HepG2 (cell line): Measurements from ENCODE around the gene ERBB4. TPM values are rescaled to one million over a fixed set of nuclear protein-coding genes. Genes with fewer than 3 reads are reported as not detected.

Experiments
- ATAC-seq: fragments of 200-7000 bp; cut with Tn5 transposase; 3 replicates; pipeline ENCODE4 v1.9.1; 2020; ENCODE audit warnings: mild to moderate bottlenecking, moderate library complexity
- BruUV-seq: library from RNA; stranded (reverse); fragments of 400-500 nt; replicated peaks from 2 replicates; lab custom pipeline; 2021; lab: Mats Ljungman, UMichigan
- CTCF ChIA-PET: fragments of 300-600 bp; formaldehyde crosslinking; extraction: SDS; loops from one replicate; lab custom pipeline; 2021; ENCODE audit warnings: low total read pairs, inconsistent platforms, low intra/inter-chr PET ratio; lab: Yijun Ruan, JAX
- POLR2A ChIA-PET: fragments of 350-600 bp; sonication (Branson Sonifier 250); formaldehyde crosslinking; loops from one replicate; lab custom pipeline; 2020; ENCODE audit warnings: antibody characterized with exemption, inconsistent platforms; lab: Yijun Ruan, JAX
- DNase-seq: peaks from one replicate; pipeline ENCODE4 v3.0.0-alpha.2; 2015; ENCODE audit warnings: low spot score
- FAIRE-seq: peaks from 3 replicates; lab custom pipeline; 2011; peaks lifted over from hg19 to GRCh38; lab: Jason Lieb, UNC
- H2AFZ ChIP-seq: one replicate; pipeline ENCODE4 v1.6.1; 2011; ENCODE audit warnings: low read length, inconsistent platforms
- H3K27ac ChIP-seq: fragments of 300-600 bp; 3 replicates; pipeline ENCODE4 v1.8.0; 2011; ENCODE audit warnings: mixed run types, mild to moderate bottlenecking, mixed read lengths, low read length, inconsistent platforms; ENCODE audit not compliant: insufficient read depth; ENCODE audit errors: extremely low read length
- H3K27me3 ChIP-seq, 2 experiments: fragments of 200-600 bp in 1 of 2; 2 replicates in 1 of 2; 3 replicates in 1 of 2; pipeline versions ENCODE4 v1.6.0 to v1.8.0; 2011; ENCODE audit warnings: low read length in 2 of 2, mild to moderate bottlenecking in 2 of 2, moderate library complexity in 2 of 2, inconsistent platforms in 1 of 2; ENCODE audit not compliant: insufficient read depth in 2 of 2, control insufficient read depth in 1 of 2
- H3K36me3 ChIP-seq, 2 experiments: fragments of 200-600 bp in 1 of 2; replicated peaks in 1 of 2; 2 replicates in 1 of 2; 3 replicates in 1 of 2; pipeline versions ENCODE4 v1.5.1 to v1.8.0; 2011; ENCODE audit warnings: low read length in 2 of 2, inconsistent platforms in 1 of 2; ENCODE audit not compliant: insufficient read depth in 2 of 2, control insufficient read depth in 1 of 2
- H3K4me1 ChIP-seq: 2 replicates; pipeline ENCODE4 v1.5.1; 2012; ENCODE audit warnings: low read length, inconsistent platforms; ENCODE audit not compliant: insufficient read depth
- H3K4me2 ChIP-seq: 2 replicates; pipeline ENCODE4 v1.6.0; 2011; ENCODE audit warnings: low read depth, low read length, inconsistent platforms
- H3K4me3 ChIP-seq, 3 experiments: fragments of 200-600 bp in 1 of 3; sonication (generic), shearing (Covaris generic) in 1 of 3; replicated peaks in 1 of 3; 2 replicates each; pipeline ENCODE4 v1.5.1; 2011 to 2016; ENCODE audit warnings: low read length in 3 of 3, inconsistent platforms in 2 of 3, low read depth in 2 of 3, mild to moderate bottlenecking in 2 of 3, control low read depth in 1 of 3, mixed read lengths in 1 of 3; ENCODE audit not compliant: insufficient read depth in 1 of 3
- H3K79me2 ChIP-seq: one replicate; pipeline ENCODE4 v1.6.1; 2011; ENCODE audit warnings: low read length, inconsistent platforms; ENCODE audit not compliant: insufficient read depth
- H3K9ac ChIP-seq: 2 replicates; pipeline ENCODE4 v1.6.0; 2011; ENCODE audit warnings: mild to moderate bottlenecking, low read depth, low read length, inconsistent platforms; ENCODE audit not compliant: insufficient read depth
- H3K9me3 ChIP-seq: 2 replicates; pipeline ENCODE4 v1.5.1; 2012; ENCODE audit warnings: mild to moderate bottlenecking, low read length
- H4K20me1 ChIP-seq: 2 replicates; pipeline ENCODE4 v1.6.0; 2011; ENCODE audit warnings: inconsistent platforms, mild to moderate bottlenecking, low read length, moderate library complexity; ENCODE audit not compliant: insufficient read depth
- CBX1 ChIP-seq: IDR thresholded peaks from one replicate; pipeline ENCODE4 v1.6.1; 2016; ENCODE audit warnings: antibody characterized with exemption, low read depth
- FOXK1 ChIP-seq: sonication (generic); formaldehyde crosslinking; IDR thresholded peaks from 2 replicates; pipeline ENCODE4 v1.4.0; 2020; ENCODE audit warnings: low read depth, missing genetic modification reagents, borderline replicate concordance
- MATR3 ChIP-seq: sonication (generic); formaldehyde crosslinking; IDR thresholded peaks from 2 replicates; pipeline ENCODE4 v1.4.0; 2020; ENCODE audit warnings: missing genetic modification reagents
- SRF ChIP-seq: IDR thresholded peaks from 2 replicates; pipeline ENCODE4 v1.6.1; 2011; ENCODE audit warnings: mild to moderate bottlenecking, low read depth, low read length, moderate library complexity
- WGBS: methylation state at CpG from one replicate; pipeline ENCODE4 v1.1.6; 2017; ENCODE audit warnings: low lambda C conversion rate; 5-methylcytosine and 5-hydroxymethylcytosine counted together
- in situ Hi-C: cut with HindIII; loops from 2 replicates; pipeline ENCODE4 v1.10.0; 2017; ENCODE audit warnings: low pct_unique_long_range_greater_than_20kb; ENCODE audit not compliant: extremely low pct_ligation_motif_present
- intact Hi-C: fragments of 100-400 bp; cut with micrococcal nuclease; formaldehyde crosslinking; loops from one replicate; pipeline ENCODE4 v1.10.0; 2022; ENCODE audit not compliant: unreplicated experiment
- polyA plus RNA-seq, 8 experiments: library from polyadenylated mRNA; depleted of rRNA in 3 of 8; stranded (reverse) in 7 of 8; unstranded in 1 of 8; fragments of >200 nt; fragmentation: Illumina TruSeq in 4 of 8; extraction: Trizol in 4 of 8; gene quantifications; 2 replicates each; pipeline versions ENCODE4 v1.2.1 to v1.2.3, GENCODE V29; 2011 to 2016; ENCODE audit warnings: low read depth in 4 of 8, missing spikeins in 1 of 8, mixed read lengths in 1 of 8; ENCODE audit not compliant: insufficient read depth in 1 of 8
- total RNA-seq, 5 experiments: library from RNA; depleted of rRNA; stranded (reverse); fragments of >200 nt; fragmentation: Illumina TruSeq; extraction: Trizol; gene quantifications; 2 replicates each; pipeline ENCODE4 v1.2.3, GENCODE V29; 2016; ENCODE audit warnings: low read depth in 1 of 5
- TF ChIP-seq, protein P1 (sequence below): sonication (generic); formaldehyde crosslinking; IDR thresholded peaks from 2 replicates; pipeline ENCODE4 v1.4.0; 2020; ENCODE audit warnings: missing genetic modification reagents

ERBB4 gene
- total and polyA plus RNA-seq, 2 of the 13 experiments (the other 11 are each of a cell fraction or from before 2014, with no cell fraction given): not detected

DNA sequence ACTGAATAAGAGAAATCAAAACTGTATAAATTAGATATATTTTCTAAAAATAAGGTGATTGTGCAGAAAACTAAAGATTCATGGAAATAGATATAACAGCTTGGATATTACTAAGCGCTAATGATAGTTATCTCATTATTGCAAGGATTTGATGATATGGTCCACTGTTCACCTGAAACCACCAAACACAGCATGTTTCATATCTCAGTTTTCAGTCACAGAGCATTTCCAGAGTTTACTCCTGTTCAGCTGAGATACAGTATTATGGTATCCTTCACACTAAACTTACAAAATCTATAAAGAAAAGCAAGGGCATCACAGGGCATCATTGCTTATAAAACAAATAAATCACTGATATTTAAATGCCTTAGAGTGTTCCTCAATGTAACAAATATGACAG, 591.6 kb downstream of the ERBB4 start (continued):
- TF ChIP-seq, protein P1, sequence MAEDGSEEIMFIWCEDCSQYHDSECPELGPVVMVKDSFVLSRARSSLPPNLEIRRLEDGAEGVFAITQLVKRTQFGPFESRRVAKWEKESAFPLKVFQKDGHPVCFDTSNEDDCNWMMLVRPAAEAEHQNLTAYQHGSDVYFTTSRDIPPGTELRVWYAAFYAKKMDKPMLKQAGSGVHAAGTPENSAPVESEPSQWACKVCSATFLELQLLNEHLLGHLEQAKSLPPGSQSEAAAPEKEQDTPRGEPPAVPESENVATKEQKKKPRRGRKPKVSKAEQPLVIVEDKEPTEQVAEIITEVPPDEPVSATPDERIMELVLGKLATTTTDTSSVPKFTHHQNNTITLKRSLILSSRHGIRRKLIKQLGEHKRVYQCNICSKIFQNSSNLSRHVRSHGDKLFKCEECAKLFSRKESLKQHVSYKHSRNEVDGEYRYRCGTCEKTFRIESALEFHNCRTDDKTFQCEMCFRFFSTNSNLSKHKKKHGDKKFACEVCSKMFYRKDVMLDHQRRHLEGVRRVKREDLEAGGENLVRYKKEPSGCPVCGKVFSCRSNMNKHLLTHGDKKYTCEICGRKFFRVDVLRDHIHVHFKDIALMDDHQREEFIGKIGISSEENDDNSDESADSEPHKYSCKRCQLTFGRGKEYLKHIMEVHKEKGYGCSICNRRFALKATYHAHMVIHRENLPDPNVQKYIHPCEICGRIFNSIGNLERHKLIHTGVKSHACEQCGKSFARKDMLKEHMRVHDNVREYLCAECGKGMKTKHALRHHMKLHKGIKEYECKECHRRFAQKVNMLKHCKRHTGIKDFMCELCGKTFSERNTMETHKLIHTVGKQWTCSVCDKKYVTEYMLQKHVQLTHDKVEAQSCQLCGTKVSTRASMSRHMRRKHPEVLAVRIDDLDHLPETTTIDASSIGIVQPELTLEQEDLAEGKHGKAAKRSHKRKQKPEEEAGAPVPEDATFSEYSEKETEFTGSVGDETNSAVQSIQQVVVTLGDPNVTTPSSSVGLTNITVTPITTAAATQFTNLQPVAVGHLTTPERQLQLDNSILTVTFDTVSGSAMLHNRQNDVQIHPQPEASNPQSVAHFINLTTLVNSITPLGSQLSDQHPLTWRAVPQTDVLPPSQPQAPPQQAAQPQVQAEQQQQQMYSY (CRISPR knock-in tag): no peak
- no peak for TF ChIP-seq CBX1

DNA sequence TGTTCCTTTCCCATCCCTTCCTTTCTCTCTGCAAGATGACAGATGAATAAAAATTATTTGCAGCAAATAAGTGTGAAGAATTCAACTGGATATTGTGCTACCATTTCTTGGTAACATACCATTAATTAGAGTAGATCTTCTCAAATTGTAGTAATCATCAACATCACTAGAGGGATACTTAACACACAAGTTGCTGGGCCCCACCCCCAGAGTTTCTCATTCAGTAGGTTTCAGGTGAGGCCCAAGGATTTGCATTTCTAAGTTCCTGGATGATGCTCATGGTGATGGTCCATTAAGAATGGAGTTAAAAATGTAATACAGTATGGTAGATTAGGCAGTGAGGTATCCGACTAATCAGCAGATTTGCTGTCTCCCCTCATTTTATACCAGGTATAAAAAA, 594.0 kb downstream of the ERBB4 start:
- ATAC-seq (no peak), FAIRE-seq (no peak)
- WGBS: 9% methylated on average over 1 of the region's 1 CpG
- CTCF ChIA-PET: no interaction called here
- no peaks in the 10 kb centered on the region for H3K79me2 ChIP-seq
- H3K4me2 ChIP-seq: no peak overlapping the region
- H3K4me3 ChIP-seq: no peak overlapping the region
- no peak overlapping the region for H3K9ac ChIP-seq
- TF ChIP-seq MATR3 (no peak), SRF (no peak), FOXK1 (CRISPR knock-in tag) (no peak)
- TF ChIP-seq, all 625 proteins: peak for 0
- H4K20me1 ChIP-seq: no peaks in the 10 kb centered on the region
- H3K27me3 ChIP-seq: no peaks in the 10 kb centered on the region
- no peaks in the 10 kb centered on the region for H3K4me1 ChIP-seq
- H3K36me3 ChIP-seq: no peaks in the 10 kb centered on the region
- intact Hi-C loops (no loop called here), in situ Hi-C loops (no loop called here)
- POLR2A ChIA-PET: no interaction called here
- H2AFZ ChIP-seq: no peak overlapping the region
- no TSS peak for BruUV-seq
- DNase-seq: no peak
- no peak overlapping the region for H3K27ac ChIP-seq
- peaks cover 5% of the 10 kb centered on the region; the same call in 1 of the 2 replicates for H3K9me3 ChIP-seq
